Neuronal stem cell (in vitro differentiated cells): Measurements from ENCODE around the gene NLRP3.

Experiments used
- DNase-seq: peaks from one replicate; pipeline ENCODE4 v3.0.0-alpha.2; 2013; ENCODE audit warnings: low spot score
- H2AFZ ChIP-seq: one replicate; pipeline ENCODE4 v1.6.1; 2013; ENCODE audit warnings: mild to moderate bottlenecking, low read length, inconsistent platforms
- H2AK5ac ChIP-seq: 2 replicates; pipeline ENCODE4 v1.6.1; 2013; ENCODE audit warnings: low read depth, mild to moderate bottlenecking, inconsistent platforms, low read length, moderate library complexity, mixed read lengths
- H2BK120ac ChIP-seq: 2 replicates; pipeline ENCODE4 v1.6.1; 2013; ENCODE audit warnings: low read depth, mild to moderate bottlenecking, inconsistent platforms, low read length, moderate library complexity, mixed read lengths
- H2BK12ac ChIP-seq: one replicate; pipeline ENCODE4 v1.6.1; 2013; ENCODE audit warnings: low read length, inconsistent platforms
- H2BK15ac ChIP-seq: 2 replicates; pipeline ENCODE4 v1.6.1; 2013; ENCODE audit warnings: mild to moderate bottlenecking, low read length, inconsistent platforms, mixed read lengths
- H2BK5ac ChIP-seq: one replicate; pipeline ENCODE4 v1.6.1; 2013; ENCODE audit warnings: inconsistent platforms, mild to moderate bottlenecking, low read length, moderate library complexity
- H3K14ac ChIP-seq: one replicate; pipeline ENCODE4 v1.6.1; 2013; ENCODE audit warnings: low read length, inconsistent platforms
- H3K18ac ChIP-seq: 2 replicates; pipeline ENCODE4 v1.6.1; 2013; ENCODE audit warnings: low read length, inconsistent platforms
- H3K23ac ChIP-seq: 2 replicates; pipeline ENCODE4 v1.6.1; 2013; ENCODE audit warnings: low read depth, mild to moderate bottlenecking, mixed read lengths, low read length, inconsistent platforms; ENCODE audit not compliant: poor library complexity
- H3K27ac ChIP-seq: replicated peaks from 3 replicates; pipeline ENCODE4 v1.5.1; 2013; ENCODE audit warnings: low read length, inconsistent platforms
- H3K27me3 ChIP-seq, 3 experiments: 2 replicates each; pipeline ENCODE4 v1.6.1; 2013; ENCODE audit warnings: low read length in 3 of 3, mild to moderate bottlenecking in 2 of 3, inconsistent platforms in 1 of 3, low read depth in 1 of 3, mixed read lengths in 1 of 3, moderate library complexity in 1 of 3; ENCODE audit not compliant: control insufficient read depth in 3 of 3, insufficient read depth in 3 of 3
- H3K36me3 ChIP-seq, 2 donors: replicated peaks in 1 of 2; 2 replicates each; pipeline ENCODE4 v1.6.1; 2013; ENCODE audit warnings: low read length in 2 of 2; ENCODE audit not compliant: control insufficient read depth in 2 of 2, insufficient read depth in 2 of 2
- H3K4ac ChIP-seq: 2 replicates; pipeline ENCODE4 v1.6.1; 2013; ENCODE audit warnings: inconsistent platforms, mild to moderate bottlenecking, low read length, moderate library complexity
- H3K4me1 ChIP-seq, 2 donors: 1 replicate in 1 of 2; 2 replicates in 1 of 2; pipeline ENCODE4 v1.6.1; 2013; ENCODE audit warnings: low read length in 2 of 2, low read depth in 1 of 2; ENCODE audit not compliant: control insufficient read depth in 2 of 2, insufficient read depth in 1 of 2
- H3K4me2 ChIP-seq: one replicate; pipeline ENCODE4 v1.6.1; 2013; ENCODE audit warnings: mild to moderate bottlenecking, low read length, inconsistent platforms; ENCODE audit not compliant: insufficient read depth, poor library complexity, severe bottlenecking
- H3K4me3 ChIP-seq, 2 donors: 2 replicates each; pipeline ENCODE4 v1.5.1; 2013; ENCODE audit warnings: low read length in 2 of 2, mild to moderate bottlenecking in 2 of 2, inconsistent platforms in 1 of 2, moderate library complexity in 1 of 2
- H3K79me1 ChIP-seq: one replicate; pipeline ENCODE4 v1.6.1; 2013; ENCODE audit warnings: low read depth, mild to moderate bottlenecking, inconsistent platforms, low read length, moderate library complexity
- H3K9ac ChIP-seq: one replicate; pipeline ENCODE4 v1.6.1; 2013; ENCODE audit warnings: mild to moderate bottlenecking, low read depth, low read length, inconsistent platforms; ENCODE audit not compliant: poor library complexity
- H3K9me3 ChIP-seq, 2 donors: replicated peaks in 1 of 2; 2 replicates each; pipeline versions ENCODE3 to v1.6.1; 2013; ENCODE audit warnings: low read length in 2 of 2, mild to moderate bottlenecking in 2 of 2, inconsistent platforms in 1 of 2, low read depth in 1 of 2, mixed read lengths in 1 of 2, moderate library complexity in 1 of 2; ENCODE audit not compliant: control insufficient read depth in 2 of 2, insufficient read depth in 1 of 2
- H4K8ac ChIP-seq: one replicate; pipeline ENCODE4 v1.6.1; 2013; ENCODE audit warnings: low read depth, mild to moderate bottlenecking, inconsistent platforms, low read length, moderate library complexity
- H4K91ac ChIP-seq: one replicate; pipeline ENCODE4 v1.6.1; 2013; ENCODE audit warnings: low read length, low read depth, mild to moderate bottlenecking, inconsistent platforms; ENCODE audit not compliant: poor library complexity
- WGBS, 2 donors: extraction: QIAGEN DNeasy Blood & Tissue Kit; methylation state at CpG; one replicate each; pipeline ENCODE4 v1.1.7; 2013; ENCODE audit warnings: missing lambda C conversion rate in 2 of 2, mixed read lengths in 1 of 2; ENCODE audit not compliant: insufficient read length in 2 of 2, insufficient replicate concordance in 1 of 2; ENCODE audit errors: extremely low coverage in 2 of 2; 5-methylcytosine and 5-hydroxymethylcytosine counted together

NLRP3 gene

DNA sequence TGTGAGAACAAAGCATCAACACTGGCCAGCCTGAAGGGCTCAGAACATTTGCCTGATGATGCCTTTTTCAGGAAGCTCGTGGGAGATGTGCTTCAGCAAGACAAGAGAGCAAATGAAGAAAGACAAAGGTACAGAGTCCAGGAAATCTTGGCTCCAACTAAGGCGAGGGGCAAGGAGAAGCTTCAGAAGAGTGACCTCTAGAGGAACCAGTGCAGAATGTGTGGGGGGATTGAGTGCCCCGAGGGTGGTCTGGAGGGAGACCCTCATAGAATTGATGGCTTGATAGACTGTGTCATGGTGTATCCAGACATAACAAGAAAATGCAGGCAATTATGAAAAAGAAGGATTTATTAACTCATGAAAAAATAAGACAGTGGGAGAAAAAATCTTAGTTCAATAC lies 15.3 kb upstream of the NLRP3 start:
- WGBS, 2 donors = no CpG with 5 or more reads among the region's 3 CpGs
- Histone ChIP-seq H3K23ac (no peak overlapping the region), H2BK12ac (no peak overlapping the region)

DNA sequence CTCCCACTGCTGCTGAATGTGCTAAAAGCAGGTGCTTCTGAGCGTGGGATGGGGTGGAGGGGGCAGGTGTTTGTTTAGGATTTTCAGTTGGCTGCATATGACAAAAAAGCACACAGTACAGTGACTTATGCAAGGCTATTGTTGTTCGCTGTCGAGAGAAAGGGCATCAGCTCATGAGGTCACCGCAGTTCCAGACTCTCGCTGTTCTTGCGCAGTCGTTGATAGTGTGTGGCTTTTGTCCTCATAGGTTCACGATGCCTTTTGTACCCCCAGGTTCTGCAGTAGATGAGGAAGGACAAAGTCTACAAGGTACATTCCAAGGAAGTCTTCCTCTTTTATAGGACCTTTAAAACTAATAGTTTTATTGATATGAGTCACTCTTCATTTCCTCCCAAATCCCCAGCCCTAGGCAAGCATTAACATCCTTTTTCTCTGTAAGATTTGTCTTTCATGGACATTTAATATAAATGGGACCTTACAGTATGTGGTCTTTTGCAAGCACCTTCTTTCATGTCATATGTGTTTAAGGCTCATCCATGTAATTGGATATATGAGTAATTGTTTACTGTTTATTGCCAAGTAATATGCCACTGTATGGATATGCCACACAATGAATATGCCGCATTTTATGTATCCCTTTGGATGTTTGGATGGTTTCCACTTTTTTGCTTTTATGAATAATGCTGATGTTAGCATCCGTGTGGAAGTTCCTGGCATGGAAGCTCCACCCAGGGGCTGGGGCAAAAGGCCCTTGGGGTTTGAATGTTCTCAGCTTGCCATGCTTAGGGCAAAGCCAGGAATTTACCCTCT lies 14.5 kb upstream of the NLRP3 start:
- Histone ChIP-seq H3K9me3 (peaks cover 0 to 3% of the 10 kb centered on the region in 2 donors), H2BK120ac (no peak overlapping the region), H2AFZ (no peak overlapping the region), H4K8ac (no peak overlapping the region), H3K4me1 (no peaks in the 10 kb centered on the region), H3K4me3 (no peak overlapping the region), H3K9ac (no peak overlapping the region), H2BK15ac (no peak overlapping the region), H3K23ac (no peak overlapping the region), H3K18ac (no peak overlapping the region), H3K36me3 (no peaks in the 10 kb centered on the region), H2BK12ac (no peak overlapping the region), H2AK5ac (no peak overlapping the region), H3K27me3 (peaks cover 0 to 4% (median 0%) of the 10 kb centered on the region in 3 experiments), H3K79me1 (no peaks in the 10 kb centered on the region), H4K91ac (no peak overlapping the region), H2BK5ac (no peak overlapping the region), H3K4me2 (no peak overlapping the region), H3K14ac (no peak overlapping the region), H3K4ac (no peak overlapping the region), H3K27ac (no peak overlapping the region)
- DNase-seq = no peak
- no CpG with 5 or more reads among the region's 10 CpGs for whole genome bisulfite sequencing, 2 donors

More for the DNA sequence above, 15.3 kb upstream of the NLRP3 start:
- Histone ChIP-seq H3K4me1 (no peaks in the 10 kb centered on the region), H2BK120ac (no peak overlapping the region), H4K8ac (no peak overlapping the region), H3K9me3 (no peaks in the 10 kb centered on the region), H3K9ac (no peak overlapping the region), H3K27ac (no peak overlapping the region), H2AFZ (no peak overlapping the region), H3K4me3 (no peak overlapping the region), H3K4me2 (no peak overlapping the region), H2BK5ac (no peak overlapping the region), H4K91ac (no peak overlapping the region), H3K18ac (no peak overlapping the region), H3K79me1 (no peaks in the 10 kb centered on the region), H2AK5ac (no peak overlapping the region), H2BK15ac (no peak overlapping the region), H3K27me3 (peaks cover 0 to 4% (median 0%) of the 10 kb centered on the region in 3 experiments), H3K4ac (no peak overlapping the region), H3K14ac (no peak overlapping the region), H3K36me3 (no peaks in the 10 kb centered on the region)
- DNase-seq = no peak

DNA sequence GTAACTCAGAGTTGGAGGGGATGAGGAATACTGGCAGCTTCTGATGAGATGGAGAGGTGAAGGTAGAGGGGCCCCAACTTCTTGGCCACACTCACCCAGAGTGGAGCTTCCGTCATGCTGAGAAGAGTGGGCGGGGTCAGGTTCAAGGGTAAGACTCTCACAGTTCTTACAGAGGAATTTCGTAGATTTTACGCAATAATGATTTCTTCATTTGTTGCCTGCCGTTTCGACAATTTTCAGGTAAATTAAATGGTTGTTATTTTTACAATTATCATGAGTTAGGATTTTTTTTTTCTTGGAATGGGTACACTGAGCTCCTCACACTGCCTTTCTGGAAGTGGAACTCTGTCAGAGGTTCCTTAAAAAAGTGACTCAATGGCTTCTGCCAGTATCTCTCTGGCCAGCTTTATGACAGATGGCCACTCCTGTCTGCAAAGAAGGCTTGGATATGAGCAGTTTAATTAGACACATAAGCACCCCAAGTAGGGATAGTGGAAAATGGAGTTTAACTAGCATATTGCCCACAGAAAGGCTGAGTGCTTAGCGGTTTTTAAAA lies 13.8 kb upstream of the NLRP3 start:
- Histone ChIP-seq H2AFZ (no peak overlapping the region), H3K27ac (no peak overlapping the region), H3K4me3 (no peak overlapping the region), H2BK5ac (no peak overlapping the region), H3K4me2 (no peak overlapping the region), H3K9me3 (peaks cover 0 to 3% of the 10 kb centered on the region in 2 donors), H4K8ac (no peak overlapping the region), H4K91ac (no peak overlapping the region), H2BK12ac (no peak overlapping the region), H2BK120ac (no peak overlapping the region), H3K4ac (no peak overlapping the region), H3K23ac (no peak overlapping the region), H3K4me1 (no peaks in the 10 kb centered on the region), H3K14ac (no peak overlapping the region), H2AK5ac (no peak overlapping the region), H3K79me1 (no peaks in the 10 kb centered on the region), H3K9ac (no peak overlapping the region), H3K36me3 (no peaks in the 10 kb centered on the region), H3K27me3 (peaks cover 0 to 4% (median 0%) of the 10 kb centered on the region in 3 experiments), H2BK15ac (no peak overlapping the region), H3K18ac (no peak overlapping the region)
- DNase-seq = no peak
- no CpG with 5 or more reads among the region's 7 CpGs for whole genome bisulfite sequencing, 2 donors

DNA sequence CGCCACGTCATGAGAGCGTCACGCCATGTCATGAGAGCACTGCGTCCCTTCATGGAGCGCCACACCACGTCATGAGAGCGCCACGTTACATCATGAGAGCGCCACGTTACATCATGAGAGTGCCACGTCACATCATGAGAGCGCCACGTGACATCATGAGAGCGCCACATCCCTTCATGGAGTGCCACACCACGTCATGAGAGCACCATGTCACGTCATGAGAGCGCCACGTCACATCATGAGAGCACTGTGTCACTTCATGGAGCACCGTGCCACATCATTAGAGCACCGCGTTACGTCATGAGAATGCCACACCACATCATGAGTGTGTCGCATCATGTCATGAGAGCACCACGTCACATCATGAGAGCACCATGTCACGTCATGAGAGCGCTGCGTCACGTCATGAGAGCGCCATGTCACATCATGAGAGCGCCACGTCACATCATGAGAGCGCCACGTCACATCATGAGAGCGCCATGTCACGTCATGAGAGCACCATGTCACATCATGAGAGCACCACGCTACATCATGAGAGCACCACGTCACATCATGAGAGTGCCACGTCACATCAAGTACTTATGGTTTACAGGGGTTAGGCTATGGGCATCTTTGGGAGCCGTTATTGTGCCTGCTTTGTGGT lies 9.8 kb upstream of the NLRP3 start:
- Histone ChIP-seq H3K79me1 (no peaks in the 10 kb centered on the region), H3K14ac (no peak overlapping the region), H3K4me1 (no peaks in the 10 kb centered on the region), H2AFZ (no peak overlapping the region), H3K27ac (no peak overlapping the region), H3K4me2 (no peak overlapping the region), H2BK120ac (no peak overlapping the region), H2AK5ac (no peak overlapping the region), H3K9ac (no peak overlapping the region), H4K8ac (no peak overlapping the region), H3K23ac (peak overlapping the region; percentile 20), H3K36me3 (no peaks in the 10 kb centered on the region), H3K18ac (peak overlapping the region; percentile 27), H3K4ac (no peak overlapping the region), H2BK5ac (no peak overlapping the region), H3K4me3 (peak overlapping the region in 1 of 2 donors; percentile 62), H3K9me3 (peaks cover 0 to 3% of the 10 kb centered on the region in 2 donors), H2BK15ac (no peak overlapping the region), H2BK12ac (no peak overlapping the region), H4K91ac (no peak overlapping the region), H3K27me3 (peaks cover 0 to 4% (median 0%) of the 10 kb centered on the region in 3 experiments)
- no peak for DNase-seq
- no CpG with 5 or more reads among the region's 40 CpGs for WGBS, 2 donors
